ENCODE data around the gene C8B. TPM values are rescaled to one million over a fixed set of nuclear protein-coding genes. Genes with fewer than 3 reads are reported as not detected.

The C8B gene
- total RNA-seq, 1 experiment from 2014 or later, result 0.10 TPM

DNA sequence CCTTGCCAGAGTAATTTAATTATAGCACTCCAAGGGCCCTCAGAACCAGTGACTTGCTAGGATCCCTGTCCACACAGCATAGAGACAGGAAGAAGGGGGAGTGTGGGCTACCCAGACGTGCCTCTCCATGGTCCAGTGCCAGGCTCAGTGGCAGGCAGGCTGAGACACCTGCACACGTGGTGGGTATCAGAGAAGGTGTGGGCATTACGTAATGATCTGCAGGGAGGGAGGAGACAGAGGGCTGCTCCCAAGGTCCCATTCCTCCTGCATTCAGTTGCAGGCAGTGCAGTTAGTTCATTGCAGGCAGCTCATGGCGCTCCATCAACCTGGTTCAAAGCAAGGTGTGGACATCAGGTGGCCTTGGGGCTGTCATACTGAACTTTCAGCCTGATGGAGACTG lies 49.9 kb downstream of the C8B start:
- no peak overlapping the region for H3K9ac ChIP-seq (ENCODE audit: low read length)
- no peak overlapping the region for H3K4me3 ChIP-seq (replicated peaks in 1 of 2; ENCODE audit: low read depth in 1 of 2, low read length in 2 of 2)
- intact Hi-C loops (cut with micrococcal nuclease), result no loop called here
- H3K79me2 ChIP-seq (ENCODE audit: insufficient read depth, low read length), result no peaks in the 10 kb centered on the region
- H3K9me3 ChIP-seq (ENCODE audit: control insufficient read depth in 1 of 2, insufficient read depth in 1 of 2, low read depth in 1 of 2, low read length in 2 of 2), result no peaks in the 10 kb centered on the region
- H3K36me3 ChIP-seq (ENCODE audit: control insufficient read depth in 1 of 2, insufficient read depth in 2 of 2, low read length in 2 of 2), result no peaks in the 10 kb centered on the region
- DNase-seq (ENCODE audit: low read depth, low spot score) (no peak), ATAC-seq (no peak)
- H3K4me1 ChIP-seq (ENCODE audit: control insufficient read depth in 1 of 2, insufficient read depth in 2 of 2, low read length in 2 of 2), result no peaks in the 10 kb centered on the region
- no peaks in the 10 kb centered on the region for H3K9me2 ChIP-seq (ENCODE audit: insufficient read depth)
- no peak overlapping the region for H3K4me2 ChIP-seq (ENCODE audit: low read length)
- H4K20me1 ChIP-seq (ENCODE audit: insufficient read depth), result no peaks in the 10 kb centered on the region
- no TSS peak for BruUV-seq (replicated peaks)
- TF ChIP-seq CTCF (IDR thresholded peaks at IDR 0.05 in 2 of 3, conservative IDR thresholded peaks at IDR 0.05 in 1 of 3; ENCODE audit: borderline replicate concordance in 1 of 3, insufficient read depth in 1 of 3, low read depth in 2 of 3, low read length in 2 of 3), result no peak
- ChIA-PET RAD21 (ENCODE audit: low non-redundant PET in 1 of 2, low total read pairs in 2 of 2, uncharacterized antibody in 2 of 2, unreplicated experiment in 2 of 2) (no interaction called here), CTCF (no interaction called here), POLR2A (no interaction called here)
- no peak overlapping the region for H2AFZ ChIP-seq (ENCODE audit: low read depth, low read length, poor library complexity, severe bottlenecking)
- H3K27ac ChIP-seq (ENCODE audit: low read depth, low read length), result no peak overlapping the region
- H3K27me3 ChIP-seq (ENCODE audit: insufficient read depth, low read length), result peaks cover 4% of the 10 kb centered on the region; the same call in 1 of the 2 replicates

- H2AFZ ChIP-seq (ENCODE audit: low read depth, low read length, poor library complexity, severe bottlenecking), result no peak overlapping the region
- H3K9ac ChIP-seq (ENCODE audit: low read length), result no peak overlapping the region
- peaks cover 9% of the 10 kb centered on the region for H3K27me3 ChIP-seq (ENCODE audit: insufficient read depth, low read length)
- ChIA-PET RAD21 (ENCODE audit: low non-redundant PET in 1 of 2, low total read pairs in 2 of 2, uncharacterized antibody in 2 of 2, unreplicated experiment in 2 of 2) (no interaction called here), POLR2A (no interaction called here), CTCF (no interaction called here)
- H3K27ac ChIP-seq (ENCODE audit: low read depth, low read length), result no peak overlapping the region
- no peaks in the 10 kb centered on the region for H3K36me3 ChIP-seq (ENCODE audit: control insufficient read depth in 1 of 2, insufficient read depth in 2 of 2, low read length in 2 of 2)
- no peak overlapping the region for H3K4me3 ChIP-seq (replicated peaks in 1 of 2; ENCODE audit: low read depth in 1 of 2, low read length in 2 of 2)
- BruUV-seq (replicated peaks), result no TSS peak
- ATAC-seq (no peak), DNase-seq (ENCODE audit: low read depth, low spot score) (no peak)
- intact Hi-C loops (cut with micrococcal nuclease), result no loop called here
- TF ChIP-seq, protein P1, sequence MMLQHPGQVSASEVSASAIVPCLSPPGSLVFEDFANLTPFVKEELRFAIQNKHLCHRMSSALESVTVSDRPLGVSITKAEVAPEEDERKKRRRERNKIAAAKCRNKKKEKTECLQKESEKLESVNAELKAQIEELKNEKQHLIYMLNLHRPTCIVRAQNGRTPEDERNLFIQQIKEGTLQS (IDR thresholded peaks at IDR 0.05), result no peak
- TF ChIP-seq CBX3 (IDR thresholded peaks at IDR 0.05; ENCODE audit: low read depth) (no peak), SP1 (IDR thresholded peaks at IDR 0.05; ENCODE audit: low read depth) (no peak), YY1 (IDR thresholded peaks at IDR 0.05; ENCODE audit: extremely low read depth, insufficient replicate concordance, low read depth, low read length) (no peak), ZNF274 (IDR thresholded peaks at IDR 0.05; ENCODE audit: low read depth, low read length) (no peak)
- H3K4me2 ChIP-seq (ENCODE audit: low read length), result no peak overlapping the region
- no peaks in the 10 kb centered on the region for H3K4me1 ChIP-seq (ENCODE audit: control insufficient read depth in 1 of 2, insufficient read depth in 2 of 2, low read length in 2 of 2)
- H3K79me2 ChIP-seq (ENCODE audit: insufficient read depth, low read length), result no peaks in the 10 kb centered on the region
- no peaks in the 10 kb centered on the region for H3K9me2 ChIP-seq (ENCODE audit: insufficient read depth)
- no peaks in the 10 kb centered on the region for H3K9me3 ChIP-seq (ENCODE audit: control insufficient read depth in 1 of 2, insufficient read depth in 1 of 2, low read depth in 1 of 2, low read length in 2 of 2)
- no peaks in the 10 kb centered on the region for H4K20me1 ChIP-seq (ENCODE audit: insufficient read depth)
Measured at GRCh38 chr1:56912325-56912724, 53.5 kb downstream of the C8B start.
